ENCODE results near the gene CST9.
"Not testable (repeated sequence)": the region's sequence is repeated elsewhere in the genome, so short reads cannot be mapped to it uniquely, and the experiment has no call there.

Gene CST9

GRCh38 chr20:23582293-23582692 lies 23.4 kb downstream of the CST9 start:
- no peak overlapping the region for H3K27ac ChIP-seq (ENCODE audit: low read length)

GRCh38 chr20:23581833-23582232 lies 23.9 kb downstream of the CST9 start:
- H2AFZ ChIP-seq (ENCODE audit: low read depth, low read length); H3K4me1 ChIP-seq (ENCODE audit: low read length); H3K27ac ChIP-seq (ENCODE audit: low read length); H3K79me2 ChIP-seq (ENCODE audit: low read length); H3K4me3 ChIP-seq (ENCODE audit: low read length); H3K27me3 ChIP-seq (ENCODE audit: low read depth, low read length); H3K4me2 ChIP-seq (ENCODE audit: low read length); H3K9me3 ChIP-seq (ENCODE audit: insufficient read depth, low read length); H3K9ac ChIP-seq (ENCODE audit: low read length); H3K36me3 ChIP-seq (replicated peaks; ENCODE audit: low read depth, low read length); H4K20me1 ChIP-seq (ENCODE audit: insufficient read depth, low read length): not testable (repeated sequence)

More at GRCh38 chr20:23582293-23582692, 23.4 kb downstream of the CST9 start:
- Histone ChIP-seq H3K4me1 (ENCODE audit: low read length) (peaks cover 6% of the 10 kb centered on the region), H3K27me3 (ENCODE audit: low read depth, low read length) (peaks cover 7% of the 10 kb centered on the region), H4K20me1 (ENCODE audit: insufficient read depth, low read length) (no peaks in the 10 kb centered on the region; the same call in 1 of the 2 replicates), H3K9me3 (ENCODE audit: insufficient read depth, low read length) (no peaks in the 10 kb centered on the region; the same call in 1 of the 2 replicates), H2AFZ (ENCODE audit: low read depth, low read length) (no peak overlapping the region), H3K4me2 (ENCODE audit: low read length) (no peak overlapping the region), H3K9ac (ENCODE audit: low read length) (no peak overlapping the region), H3K36me3 (replicated peaks; ENCODE audit: low read depth, low read length) (no peaks in the 10 kb centered on the region), H3K4me3 (ENCODE audit: low read length) (no peak overlapping the region), H3K79me2 (ENCODE audit: low read length) (no peaks in the 10 kb centered on the region)
- TF ChIP-seq EZH2phosphoT487 (IDR thresholded peaks at IDR 0.05; ENCODE audit: low read depth): no peak
- TF ChIP-seq CTCF (IDR thresholded peaks at IDR 0.05; ENCODE audit: low read depth, low read length): no peak

GRCh38 chr20:23574977-23575376 lies 30.7 kb downstream of the CST9 start:
- H3K4me3 ChIP-seq (ENCODE audit: low read length): no peak overlapping the region
- TF ChIP-seq CTCF (IDR thresholded peaks at IDR 0.05; ENCODE audit: low read depth, low read length) (no peak), EZH2phosphoT487 (IDR thresholded peaks at IDR 0.05; ENCODE audit: low read depth) (no peak)
- no peak overlapping the region for H3K9ac ChIP-seq (ENCODE audit: low read length)
- H3K27me3 ChIP-seq (ENCODE audit: low read depth, low read length): peaks cover 4% of the 10 kb centered on the region; the same call in 1 of the 2 replicates
- no peak overlapping the region for H3K27ac ChIP-seq (ENCODE audit: low read length)
- no peaks in the 10 kb centered on the region for H4K20me1 ChIP-seq (ENCODE audit: insufficient read depth, low read length)
- H2AFZ ChIP-seq (ENCODE audit: low read depth, low read length): no peak overlapping the region
- no peaks in the 10 kb centered on the region; the same call in 1 of the 2 replicates for H3K9me3 ChIP-seq (ENCODE audit: insufficient read depth, low read length)
- H3K4me1 ChIP-seq (ENCODE audit: low read length): no peaks in the 10 kb centered on the region
- H3K79me2 ChIP-seq (ENCODE audit: low read length): no peaks in the 10 kb centered on the region
- H3K36me3 ChIP-seq (replicated peaks; ENCODE audit: low read depth, low read length): no peaks in the 10 kb centered on the region
- no peak overlapping the region for H3K4me2 ChIP-seq (ENCODE audit: low read length)

GRCh38 chr20:23570178-23570760 lies 35.4 kb downstream of the CST9 start:
- TF ChIP-seq EZH2phosphoT487 (IDR thresholded peaks at IDR 0.05; ENCODE audit: low read depth): no peak
- TF ChIP-seq CTCF (IDR thresholded peaks at IDR 0.05; ENCODE audit: low read depth, low read length): no peak
- Histone ChIP-seq H3K4me2 (ENCODE audit: low read length) (no peak overlapping the region), H2AFZ (ENCODE audit: low read depth, low read length) (no peak overlapping the region), H3K79me2 (ENCODE audit: low read length) (no peaks in the 10 kb centered on the region), H3K9ac (ENCODE audit: low read length) (no peak overlapping the region), H3K27me3 (ENCODE audit: low read depth, low read length) (0 out of 2 replicates have a peak, but pooled peaks cover 13% of the 10 kb centered on the region), H4K20me1 (ENCODE audit: insufficient read depth, low read length) (no peaks in the 10 kb centered on the region), H3K27ac (ENCODE audit: low read length) (no peak overlapping the region), H3K4me1 (ENCODE audit: low read length) (no peaks in the 10 kb centered on the region), H3K9me3 (ENCODE audit: insufficient read depth, low read length) (no peaks in the 10 kb centered on the region), H3K4me3 (ENCODE audit: low read length) (no peak overlapping the region), H3K36me3 (replicated peaks; ENCODE audit: low read depth, low read length) (no peaks in the 10 kb centered on the region)
